Cardiac atrium fibroblast (primary cell): Measurements from ENCODE around the gene CLCN6. TPM values are rescaled to one million over a fixed set of nuclear protein-coding genes. Genes with fewer than 3 reads are reported as not detected.

Source experiments
- total RNA-seq: library from RNA; depleted of rRNA; stranded (reverse); fragments of >200 nt; gene quantifications from 2 replicates; pipeline ENCODE4 v1.2.3, GENCODE V29; 2015

The CLCN6 gene
- 5.4 and 7.6 TPM in 2 replicates for total RNA-seq

GRCh38 chr1:11805422-11806306 lies at the start of gene CLCN6, which contains the start of gene MTHFR:
Gene CLCN6 (plus strand): TSS chr1:11806191. CDS start chr1:11806263, 72 bp downstream.
Gene MTHFR (minus strand): TSS chr1:11805964. CDS start chr1:11803116, 2,848 bp downstream.

GRCh38 chr1:11761988-11762406 lies 44.0 kb upstream of the CLCN6 start, which contains the start of gene C1orf167:
Gene C1orf167 (plus strand): TSS chr1:11762193. CDS start chr1:11764401, 2,208 bp downstream.

GRCh38 chr1:11847667-11848372 lies 41.8 kb downstream of the CLCN6 start, which contains the start of gene NPPA:
Gene NPPA (minus strand): TSS chr1:11847783. CDS start chr1:11847684, 99 bp downstream.

GRCh38 chr1:11858613-11858967 lies 52.6 kb downstream of the CLCN6 start, which contains the start of gene NPPB:
Gene NPPB (minus strand): TSS chr1:11858945. CDS start chr1:11858833, 112 bp downstream.

Other genes with a start within 250 kb of the CLCN6 start
- not detected in 2 replicates for gene FBXO2, start 151.8 kb upstream of the CLCN6 start, total RNA-seq
- 3.6 and 8.3 TPM in 2 replicates for gene FBXO44, start 151.3 kb upstream of the CLCN6 start, total RNA-seq
- 2.8 and 5.6 TPM in 2 replicates for gene FBXO6, start 142.0 kb upstream of the CLCN6 start, total RNA-seq
- gene MAD2L2, start 125.0 kb upstream of the CLCN6 start, total RNA-seq = 27.1 and 31.2 TPM in 2 replicates
- gene DRAXIN, start 114.5 kb upstream of the CLCN6 start, total RNA-seq = under 0.01 and 0.16 TPM in 2 replicates
- 48.4 and 77.8 TPM in 2 replicates for gene AGTRAP, start 70.1 kb upstream of the CLCN6 start, total RNA-seq
- gene C1orf167, start 44.0 kb upstream of the CLCN6 start, total RNA-seq = 3.6 TPM in 1 of 2 replicates, not detected in the other
- 16.5 and 18.2 TPM in 2 replicates for gene MTHFR, start 227 bp upstream of the CLCN6 start, total RNA-seq
- not detected in 2 replicates for gene NPPA, start 41.6 kb downstream of the CLCN6 start, total RNA-seq
- gene NPPB, start 52.8 kb downstream of the CLCN6 start, total RNA-seq = 3.2 and 6.5 TPM in 2 replicates
- 77.4 and 93.0 TPM in 2 replicates for gene KIAA2013, start 120.2 kb downstream of the CLCN6 start, total RNA-seq
- 1,176 and 1,236 TPM in 2 replicates for gene PLOD1, start 128.5 kb downstream of the CLCN6 start, total RNA-seq
- gene MFN2, start 174.3 kb downstream of the CLCN6 start, total RNA-seq = 33.0 and 49.2 TPM in 2 replicates
- gene MIIP, start 213.3 kb downstream of the CLCN6 start, total RNA-seq = 25.1 and 30.1 TPM in 2 replicates